WTC11 (cell line): ENCODE measurements around the gene NRXN3.

Experiments used
- CTCF ChIP-seq: fragments of 200-600 bp; IDR thresholded peaks from 2 replicates; pipeline ENCODE4 v1.8.0; 2022; ENCODE audit warnings: antibody characterized with exemption
- EMX1 ChIP-seq: fragments of 250-450 bp; sonication (Bioruptor Pico); IDR thresholded peaks from 2 replicates; pipeline ENCODE4 v1.8.0; 2021; ENCODE audit warnings: mild to moderate bottlenecking
- HMGXB4 ChIP-seq: sonication (generic); formaldehyde crosslinking; IDR thresholded peaks from 2 replicates; pipeline ENCODE4 v1.8.1; 2023; ENCODE audit warnings: mild to moderate bottlenecking, moderate library complexity, missing genetic modification reagents
- MAX ChIP-seq: sonication (generic); formaldehyde crosslinking; IDR thresholded peaks from 2 replicates; pipeline ENCODE4 v1.8.0; 2022; ENCODE audit warnings: mild to moderate bottlenecking, missing genetic modification reagents
- NR3C1 ChIP-seq: sonication (generic); formaldehyde crosslinking; conservative IDR thresholded peaks from 2 replicates; pipeline ENCODE4 v1.8.1; 2023; ENCODE audit warnings: low read depth, mild to moderate bottlenecking, missing genetic modification reagents
- RORB ChIP-seq: fragments of 250-450 bp; sonication (Bioruptor Pico); IDR thresholded peaks from 2 replicates; pipeline ENCODE4 v1.9.0; 2021; ENCODE audit warnings: mild to moderate bottlenecking
- SP1 ChIP-seq: sonication (generic); formaldehyde crosslinking; conservative IDR thresholded peaks from 2 replicates; pipeline ENCODE4 v1.8.1; 2022; ENCODE audit warnings: missing genetic modification reagents
- TCF7 ChIP-seq: sonication (generic); formaldehyde crosslinking; IDR thresholded peaks from 2 replicates; pipeline ENCODE4 v1.8.0; 2022; ENCODE audit warnings: mild to moderate bottlenecking, low read depth, missing genetic modification reagents, moderate library complexity
- TF ChIP-seq, protein P1 (sequence below): fragments of 250-450 bp; sonication (Bioruptor Pico); IDR thresholded peaks from 2 replicates; pipeline ENCODE4 v2.1.2; 2022; ENCODE audit warnings: mild to moderate bottlenecking, moderate library complexity
- TF ChIP-seq, protein P2 (sequence below): sonication (generic); formaldehyde crosslinking; IDR thresholded peaks from 2 replicates; pipeline ENCODE4 v1.8.1; 2023; ENCODE audit warnings: mild to moderate bottlenecking, missing genetic modification reagents, moderate library complexity
- TF ChIP-seq, protein P3 (sequence below): sonication (generic); formaldehyde crosslinking; IDR thresholded peaks from 2 replicates; pipeline ENCODE4 v1.8.1; 2022; ENCODE audit warnings: mild to moderate bottlenecking, missing genetic modification reagents, moderate library complexity, borderline replicate concordance
- TF ChIP-seq, protein P4 (sequence below): sonication (generic); formaldehyde crosslinking; IDR thresholded peaks from 2 replicates; pipeline ENCODE4 v1.8.1; 2023; ENCODE audit warnings: mild to moderate bottlenecking, missing genetic modification reagents
- TF ChIP-seq, protein P5 (sequence below): fragments of 250-450 bp; sonication (Bioruptor Pico); IDR thresholded peaks from 2 replicates; pipeline ENCODE4 v1.8.0; 2021; ENCODE audit warnings: mild to moderate bottlenecking

DNA sequence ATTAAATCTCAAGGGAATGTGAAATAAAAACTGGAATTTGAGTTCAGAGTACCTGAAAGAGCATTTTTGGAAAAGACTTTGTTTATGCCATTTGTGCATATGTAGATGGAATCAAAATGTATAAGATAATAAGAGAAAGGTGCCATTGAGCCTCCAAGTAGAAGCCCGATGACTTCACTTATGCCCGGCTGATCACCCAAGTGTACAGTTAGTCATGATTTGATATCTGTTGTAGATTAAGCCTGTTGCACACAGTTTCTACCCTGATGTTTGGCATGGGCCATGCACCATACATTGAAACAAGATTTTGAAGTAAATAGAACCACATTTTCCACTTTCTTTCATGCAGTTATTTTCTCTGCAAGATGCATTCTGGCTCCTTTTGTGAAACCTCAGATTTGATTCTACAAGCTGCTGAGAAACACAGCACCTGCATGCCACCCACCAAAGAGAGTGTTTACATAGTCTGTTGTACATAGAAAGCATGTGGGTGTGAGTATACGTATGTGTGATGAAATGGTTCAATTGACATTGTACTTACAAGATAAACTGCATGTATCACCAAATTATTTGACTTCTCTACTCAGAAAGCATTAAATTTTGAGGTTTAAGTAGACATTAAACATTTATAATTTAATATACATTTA lies 1268.6 kb downstream of the NRXN3 start:
- TF ChIP-seq CTCF (no peak), RORB (no peak), TCF7 (CRISPR knock-in tag) (no peak), SP1 (no peak), NR3C1 (CRISPR knock-in tag) (no peak), HMGXB4 (CRISPR knock-in tag) (no peak), EMX1 (CRISPR knock-in tag) (no peak), MAX (CRISPR knock-in tag) (no peak)
- TF ChIP-seq, protein P1, sequence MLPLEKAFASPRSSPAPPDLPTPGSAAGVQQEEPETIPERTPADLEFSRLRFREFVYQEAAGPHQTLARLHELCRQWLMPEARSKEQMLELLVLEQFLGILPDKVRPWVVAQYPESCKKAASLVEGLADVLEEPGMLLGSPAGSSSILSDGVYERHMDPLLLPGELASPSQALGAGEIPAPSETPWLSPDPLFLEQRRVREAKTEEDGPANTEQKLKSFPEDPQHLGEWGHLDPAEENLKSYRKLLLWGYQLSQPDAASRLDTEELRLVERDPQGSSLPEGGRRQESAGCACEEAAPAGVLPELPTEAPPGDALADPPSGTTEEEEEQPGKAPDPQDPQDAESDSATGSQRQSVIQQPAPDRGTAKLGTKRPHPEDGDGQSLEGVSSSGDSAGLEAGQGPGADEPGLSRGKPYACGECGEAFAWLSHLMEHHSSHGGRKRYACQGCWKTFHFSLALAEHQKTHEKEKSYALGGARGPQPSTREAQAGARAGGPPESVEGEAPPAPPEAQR (CRISPR knock-in tag) = no peak
- TF ChIP-seq, protein P2, sequence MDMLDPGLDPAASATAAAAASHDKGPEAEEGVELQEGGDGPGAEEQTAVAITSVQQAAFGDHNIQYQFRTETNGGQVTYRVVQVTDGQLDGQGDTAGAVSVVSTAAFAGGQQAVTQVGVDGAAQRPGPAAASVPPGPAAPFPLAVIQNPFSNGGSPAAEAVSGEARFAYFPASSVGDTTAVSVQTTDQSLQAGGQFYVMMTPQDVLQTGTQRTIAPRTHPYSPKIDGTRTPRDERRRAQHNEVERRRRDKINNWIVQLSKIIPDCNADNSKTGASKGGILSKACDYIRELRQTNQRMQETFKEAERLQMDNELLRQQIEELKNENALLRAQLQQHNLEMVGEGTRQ = no peak
- TF ChIP-seq, protein P3, sequence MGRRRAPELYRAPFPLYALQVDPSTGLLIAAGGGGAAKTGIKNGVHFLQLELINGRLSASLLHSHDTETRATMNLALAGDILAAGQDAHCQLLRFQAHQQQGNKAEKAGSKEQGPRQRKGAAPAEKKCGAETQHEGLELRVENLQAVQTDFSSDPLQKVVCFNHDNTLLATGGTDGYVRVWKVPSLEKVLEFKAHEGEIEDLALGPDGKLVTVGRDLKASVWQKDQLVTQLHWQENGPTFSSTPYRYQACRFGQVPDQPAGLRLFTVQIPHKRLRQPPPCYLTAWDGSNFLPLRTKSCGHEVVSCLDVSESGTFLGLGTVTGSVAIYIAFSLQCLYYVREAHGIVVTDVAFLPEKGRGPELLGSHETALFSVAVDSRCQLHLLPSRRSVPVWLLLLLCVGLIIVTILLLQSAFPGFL = no peak
- TF ChIP-seq, protein P4, sequence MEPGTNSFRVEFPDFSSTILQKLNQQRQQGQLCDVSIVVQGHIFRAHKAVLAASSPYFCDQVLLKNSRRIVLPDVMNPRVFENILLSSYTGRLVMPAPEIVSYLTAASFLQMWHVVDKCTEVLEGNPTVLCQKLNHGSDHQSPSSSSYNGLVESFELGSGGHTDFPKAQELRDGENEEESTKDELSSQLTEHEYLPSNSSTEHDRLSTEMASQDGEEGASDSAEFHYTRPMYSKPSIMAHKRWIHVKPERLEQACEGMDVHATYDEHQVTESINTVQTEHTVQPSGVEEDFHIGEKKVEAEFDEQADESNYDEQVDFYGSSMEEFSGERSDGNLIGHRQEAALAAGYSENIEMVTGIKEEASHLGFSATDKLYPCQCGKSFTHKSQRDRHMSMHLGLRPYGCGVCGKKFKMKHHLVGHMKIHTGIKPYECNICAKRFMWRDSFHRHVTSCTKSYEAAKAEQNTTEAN (CRISPR knock-in tag) = no peak
- TF ChIP-seq, protein P5, sequence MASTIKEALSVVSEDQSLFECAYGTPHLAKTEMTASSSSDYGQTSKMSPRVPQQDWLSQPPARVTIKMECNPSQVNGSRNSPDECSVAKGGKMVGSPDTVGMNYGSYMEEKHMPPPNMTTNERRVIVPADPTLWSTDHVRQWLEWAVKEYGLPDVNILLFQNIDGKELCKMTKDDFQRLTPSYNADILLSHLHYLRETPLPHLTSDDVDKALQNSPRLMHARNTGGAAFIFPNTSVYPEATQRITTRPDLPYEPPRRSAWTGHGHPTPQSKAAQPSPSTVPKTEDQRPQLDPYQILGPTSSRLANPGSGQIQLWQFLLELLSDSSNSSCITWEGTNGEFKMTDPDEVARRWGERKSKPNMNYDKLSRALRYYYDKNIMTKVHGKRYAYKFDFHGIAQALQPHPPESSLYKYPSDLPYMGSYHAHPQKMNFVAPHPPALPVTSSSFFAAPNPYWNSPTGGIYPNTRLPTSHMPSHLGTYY (CRISPR knock-in tag) = no peak
